H1 (cell line): Measurements from ENCODE around the gene IL31RA. TPM values are rescaled to one million over a fixed set of nuclear protein-coding genes. Genes with fewer than 3 reads are reported as not detected.

ENCODE experiments used
- ATF2 ChIP-seq: IDR thresholded peaks from 2 replicates; pipeline ENCODE4 v1.6.1; 2012; ENCODE audit warnings: low read length, inconsistent platforms
- CBX5 ChIP-seq: fragments of 300-800, 300-1000 bp; sonication (generic); IDR thresholded peaks from 2 replicates; pipeline ENCODE4 v1.7.1; 2016; ENCODE audit warnings: antibody characterized with exemption, low read length, low read depth
- CHD1 ChIP-seq: IDR thresholded peaks from 2 replicates; pipeline ENCODE4 v1.6.1; 2012; ENCODE audit warnings: low read depth, low read length, improper control_type of control experiment
- E2F6 ChIP-seq: IDR thresholded peaks from 2 replicates; pipeline ENCODE4 v1.6.1; 2012; ENCODE audit warnings: inconsistent platforms
- GABPA ChIP-seq: IDR thresholded peaks from 2 replicates; pipeline ENCODE4 v1.6.1; 2011; ENCODE audit warnings: mild to moderate bottlenecking, low read length, moderate library complexity, borderline replicate concordance; ENCODE audit not compliant: insufficient read depth
- TAF7 ChIP-seq: optimal IDR thresholded peaks from 2 replicates; pipeline ENCODE3; 2011; ENCODE audit warnings: low read depth, mild to moderate bottlenecking, inconsistent platforms, low read length, moderate library complexity, borderline replicate concordance
- TCF12 ChIP-seq: IDR thresholded peaks from 2 replicates; pipeline ENCODE4 v1.6.1; 2011; ENCODE audit warnings: low read depth, mild to moderate bottlenecking, low read length
- USF2 ChIP-seq: IDR thresholded peaks from 2 replicates; pipeline ENCODE4 v1.6.1; 2011; ENCODE audit warnings: low read length, improper control_type of control experiment
- polyA plus RNA-seq, 7 experiments: library from polyadenylated mRNA; depleted of rRNA in 3 of 7; stranded (reverse) in 5 of 7; unstranded in 2 of 7; fragments of >200 nt in 5 of 7; fragments of 200-250 nt in 2 of 7; gene quantifications; 1 replicate in 5 of 7; 2 replicates in 1 of 7; 4 replicates in 1 of 7; pipeline versions ENCODE4 v1.2.1 to v1.2.3, GENCODE V29; 2011 to 2013; ENCODE audit warnings: missing spikeins in 2 of 7, mixed read lengths in 2 of 7
- total RNA-seq: library from RNA; stranded (reverse); fragmentation: NEBNext Ultra II Directional; extraction: Animal tissue kit (Norgen Biotek cat#: 25700); gene quantifications from 2 replicates; pipeline ENCODE4 v1.2.1, GENCODE V29; 2021
- TF ChIP-seq, protein P1 (sequence below), 3 experiments: IDR thresholded peaks; 1 replicate in 2 of 3; 2 replicates in 1 of 3; pipeline versions ENCODE4 v1.5.1 to v1.6.1; 2011; ENCODE audit warnings: low read length in 3 of 3, mild to moderate bottlenecking in 3 of 3, inconsistent platforms in 2 of 3, low read depth in 1 of 3, moderate library complexity in 1 of 3; ENCODE audit not compliant: insufficient read depth in 1 of 3; ENCODE audit errors: control extremely low read depth in 1 of 3

Gene IL31RA
- total and polyA plus RNA-seq, 2 of the 8 experiments (the other 6 are each of a cell fraction or from before 2014, with no cell fraction given), result not detected

GRCh38 chr5:55934720-55935119, 83.6 kb downstream of the IL31RA start (continued):
- TF ChIP-seq, protein P1, sequence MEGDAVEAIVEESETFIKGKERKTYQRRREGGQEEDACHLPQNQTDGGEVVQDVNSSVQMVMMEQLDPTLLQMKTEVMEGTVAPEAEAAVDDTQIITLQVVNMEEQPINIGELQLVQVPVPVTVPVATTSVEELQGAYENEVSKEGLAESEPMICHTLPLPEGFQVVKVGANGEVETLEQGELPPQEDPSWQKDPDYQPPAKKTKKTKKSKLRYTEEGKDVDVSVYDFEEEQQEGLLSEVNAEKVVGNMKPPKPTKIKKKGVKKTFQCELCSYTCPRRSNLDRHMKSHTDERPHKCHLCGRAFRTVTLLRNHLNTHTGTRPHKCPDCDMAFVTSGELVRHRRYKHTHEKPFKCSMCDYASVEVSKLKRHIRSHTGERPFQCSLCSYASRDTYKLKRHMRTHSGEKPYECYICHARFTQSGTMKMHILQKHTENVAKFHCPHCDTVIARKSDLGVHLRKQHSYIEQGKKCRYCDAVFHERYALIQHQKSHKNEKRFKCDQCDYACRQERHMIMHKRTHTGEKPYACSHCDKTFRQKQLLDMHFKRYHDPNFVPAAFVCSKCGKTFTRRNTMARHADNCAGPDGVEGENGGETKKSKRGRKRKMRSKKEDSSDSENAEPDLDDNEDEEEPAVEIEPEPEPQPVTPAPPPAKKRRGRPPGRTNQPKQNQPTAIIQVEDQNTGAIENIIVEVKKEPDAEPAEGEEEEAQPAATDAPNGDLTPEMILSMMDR (IDR thresholded peaks at IDR 0.05; ENCODE audit: control extremely low read depth in 1 of 3, insufficient read depth in 1 of 3, low read depth in 1 of 3, low read length in 3 of 3), result no peak
- no peak for TF ChIP-seq GABPA
- TF ChIP-seq TCF12, result no peak
- TF ChIP-seq USF2, result no peak
- TF ChIP-seq ATF2, result no peak
- TF ChIP-seq E2F6, result no peak
- TF ChIP-seq CBX5, result no peak
- no peak for TF ChIP-seq TAF7
- no peak for TF ChIP-seq CHD1
